Measurements from ENCODE around the gene NATD1. TPM values are rescaled to one million over a fixed set of nuclear protein-coding genes. Genes with fewer than 3 reads are reported as not detected.
"Not testable (repeated sequence)": the region's sequence is repeated elsewhere in the genome, so short reads cannot be mapped to it uniquely, and the experiment has no call there.

NATD1 gene
- total and polyA plus RNA-seq, 10 of the 15 experiments (the other 5 are each of a cell fraction or from before 2014, with no cell fraction given) = 0.02 to 0.33 (median 0.15) TPM

GRCh38 chr17:21228111-21228510 lies 25.1 kb downstream of the NATD1 start (continued):
- no peak for TF ChIP-seq MLLT1 (IDR thresholded peaks at IDR 0.05)

- H4K20me1 ChIP-seq (ENCODE audit: control insufficient read depth, insufficient read depth); DNase-seq (ENCODE audit: low read depth, low spot score); in situ Hi-C loops (cut with MboI); CTCF ChIA-PET; H3K9ac ChIP-seq (ENCODE audit: control insufficient read depth, insufficient read depth, low read length); intact Hi-C loops (cut with micrococcal nuclease; ENCODE audit: unreplicated experiment); H3K9me3 ChIP-seq (replicated peaks; ENCODE audit: control insufficient read depth, insufficient read depth, low read length); RAD21 ChIA-PET (ENCODE audit: unreplicated experiment); H3K4me1 ChIP-seq (ENCODE audit: control insufficient read depth, insufficient read depth, low read length); H3K79me2 ChIP-seq (ENCODE audit: control insufficient read depth, insufficient read depth, low read length); FAIRE-seq; ATAC-seq; H3K27me3 ChIP-seq (replicated peaks in 1 of 2; ENCODE audit: control insufficient read depth in 2 of 2, insufficient read depth in 2 of 2, low read length in 1 of 2); SMC1A ChIA-PET (ENCODE audit: uncharacterized antibody, unreplicated experiment); H2AFZ ChIP-seq (ENCODE audit: control insufficient read depth, low read depth, low read length); BruUV-seq (replicated peaks); POLR2A ChIA-PET; H3K27ac ChIP-seq (ENCODE audit: control insufficient read depth, insufficient read depth); H3K4me3 ChIP-seq; H3K36me3 ChIP-seq (ENCODE audit: control insufficient read depth in 2 of 2, insufficient read depth in 2 of 2, low read length in 1 of 2); H3K4me2 ChIP-seq (ENCODE audit: control insufficient read depth, insufficient read depth): not testable (repeated sequence)
- WGBS (ENCODE audit: insufficient coverage, insufficient replicate concordance, low lambda C conversion rate, missing lambda C conversion rate) = 91% methylated on average over 11 of the region's 11 CpGs
Observed at GRCh38 chr17:21227277-21227676, 25.9 kb downstream of the NATD1 start.

- H2AFZ ChIP-seq (ENCODE audit: control insufficient read depth, low read depth, low read length) = no peak overlapping the region
- no peak overlapping the region for H3K4me2 ChIP-seq (ENCODE audit: control insufficient read depth, insufficient read depth)
- H3K4me3 ChIP-seq = no peak overlapping the region
- no peaks in the 10 kb centered on the region; a peak in 1 of 4 replicates for H3K36me3 ChIP-seq (ENCODE audit: control insufficient read depth in 2 of 2, insufficient read depth in 2 of 2, low read length in 1 of 2)
- no peak for ATAC-seq
- CTCF ChIA-PET = no interaction called here
- H3K4me1 ChIP-seq (ENCODE audit: control insufficient read depth, insufficient read depth, low read length) = no peaks in the 10 kb centered on the region
- in situ Hi-C loops (cut with MboI) (no loop called here), intact Hi-C loops (cut with micrococcal nuclease; ENCODE audit: unreplicated experiment) (no loop called here)
- 97% methylated on average over 6 of the region's 6 CpGs for WGBS (ENCODE audit: insufficient coverage, insufficient replicate concordance, low lambda C conversion rate, missing lambda C conversion rate)
- H3K27ac ChIP-seq (ENCODE audit: control insufficient read depth, insufficient read depth) = no peak overlapping the region
- H3K9me3 ChIP-seq (replicated peaks; ENCODE audit: control insufficient read depth, insufficient read depth, low read length) = no peaks in the 10 kb centered on the region
- no peak overlapping the region for H3K9ac ChIP-seq (ENCODE audit: control insufficient read depth, insufficient read depth, low read length)
- no peak for FAIRE-seq
- SMC1A ChIA-PET (ENCODE audit: uncharacterized antibody, unreplicated experiment) = no interaction called here
- no peak for DNase-seq (ENCODE audit: low read depth, low spot score)
- RAD21 ChIA-PET (ENCODE audit: unreplicated experiment) = no interaction called here
- no TSS peak for BruUV-seq (replicated peaks)
- no peaks in the 10 kb centered on the region for H3K27me3 ChIP-seq (replicated peaks in 1 of 2; ENCODE audit: control insufficient read depth in 2 of 2, insufficient read depth in 2 of 2, low read length in 1 of 2)
- no peaks in the 10 kb centered on the region; the same call in 1 of the 2 replicates for H3K79me2 ChIP-seq (ENCODE audit: control insufficient read depth, insufficient read depth, low read length)
- no peaks in the 10 kb centered on the region for H4K20me1 ChIP-seq (ENCODE audit: control insufficient read depth, insufficient read depth)
- POLR2A ChIA-PET = no interaction called here
- no peak for TF ChIP-seq CEBPZ (IDR thresholded peaks at IDR 0.05; ENCODE audit: low read depth, low read length)
- TF ChIP-seq TCF3 (IDR thresholded peaks at IDR 0.05; ENCODE audit: borderline replicate concordance, insufficient read depth, low read depth, low read length) = no peak
- TF ChIP-seq NR2C1 (IDR thresholded peaks at IDR 0.05) = no peak
- no peak for TF ChIP-seq ZBTB33 (IDR thresholded peaks at IDR 0.05)
- no peak for TF ChIP-seq EZH2 (IDR thresholded peaks at IDR 0.05; ENCODE audit: borderline replicate concordance, control insufficient read depth, low read depth, low read length)
- TF ChIP-seq STAT1 (conservative IDR thresholded peaks at IDR 0.05) = no peak
- TF ChIP-seq MTA2 (IDR thresholded peaks at IDR 0.05; ENCODE audit: low read depth) = no peak
- no peak for TF ChIP-seq RFX5 (IDR thresholded peaks at IDR 0.05; ENCODE audit: low read depth, low read length)
- no peak for TF ChIP-seq MYB (IDR thresholded peaks at IDR 0.05; ENCODE audit: borderline replicate concordance, low read depth, low read length)
Observed at GRCh38 chr17:21223086-21223485, 30.1 kb downstream of the NATD1 start.
